Heart left ventricle (tissue), 16 donors: ENCODE results near the gene EPB41L4B. TPM values are rescaled to one million over a fixed set of nuclear protein-coding genes. Genes with fewer than 3 reads are reported as not detected.

Source experiments
- ATAC-seq, 4 donors: fragments of 200-7000 bp; cut with Tn5 transposase; one replicate each; pipeline ENCODE4 v1.9.1; 2020 to 2022; ENCODE audit warnings: moderate library complexity in 4 of 4, mild to moderate bottlenecking in 3 of 4, moderate number of reproducible peaks in 1 of 4
- DNase-seq, 5 donors: peaks; one replicate each; pipeline ENCODE4 v3.0.0-alpha.2; 2020
- H3K27ac ChIP-seq, 12 donors: fragments of 200-600 bp; sonication (generic) in 4 of 12; one replicate each; pipeline versions ENCODE4 v1.5.0 to v1.8.0; 2016 to 2022; ENCODE audit warnings: mild to moderate bottlenecking in 2 of 12
- H3K27me3 ChIP-seq, 9 donors: fragments of 200-600 bp; sonication (generic) in 2 of 9; one replicate each; pipeline versions ENCODE4 v1.5.1 to v1.8.0; 2016 to 2022; ENCODE audit warnings: mild to moderate bottlenecking in 3 of 9
- H3K36me3 ChIP-seq, 9 donors: fragments of 200-600 bp; sonication (generic) in 2 of 9; one replicate each; pipeline versions ENCODE4 v1.5.0 to v1.8.0; 2018 to 2022; ENCODE audit warnings: mild to moderate bottlenecking in 2 of 9
- H3K4me1 ChIP-seq, 12 donors: fragments of 200-600 bp; sonication (generic) in 4 of 12; one replicate each; pipeline versions ENCODE4 v1.5.0 to v1.8.0; 2016 to 2022; ENCODE audit warnings: mild to moderate bottlenecking in 3 of 12
- H3K4me3 ChIP-seq, 12 donors: fragments of 200-600 bp; sonication (generic) in 4 of 12; one replicate each; pipeline versions ENCODE4 v1.5.0 to v1.8.0; 2017 to 2022; ENCODE audit warnings: mild to moderate bottlenecking in 9 of 12, moderate library complexity in 4 of 12
- H3K9me3 ChIP-seq, 12 donors: fragments of 200-600 bp; sonication (generic) in 4 of 12; one replicate each; pipeline versions ENCODE4 v1.5.0 to v1.8.0; 2016 to 2022; ENCODE audit warnings: mild to moderate bottlenecking in 1 of 12
- POLR2A ChIP-seq, 2 donors: fragments of 450-650 bp; IDR thresholded peaks; one replicate each; pipeline ENCODE4 v1.6.1; 2017; ENCODE audit warnings: antibody characterized with exemption in 2 of 2, mild to moderate bottlenecking in 2 of 2, moderate library complexity in 2 of 2
- WGBS, 4 donors: extraction: QIAGEN DNeasy Blood & Tissue Kit in 2 of 4; methylation state at CpG; one replicate each; pipeline versions ENCODE4 v1.1.5 to v1.1.7; 2013 to 2018; 5-methylcytosine and 5-hydroxymethylcytosine counted together
- intact Hi-C, 10 donors: fragments of 100-400 bp; cut with DNase I; formaldehyde crosslinking; loops; one replicate each; pipeline versions ENCODE4 v1.11.1 to v1.14.2; 2022
- polyA plus RNA-seq, 2 donors: library from polyadenylated mRNA; stranded (reverse); fragments of 200-250 nt; gene quantifications; one replicate each; pipeline ENCODE4 v1.2.3, GENCODE V29; 2013
- total RNA-seq, 9 donors: library from RNA; depleted of rRNA in 2 of 9; stranded (reverse); fragments of >200 nt in 2 of 9; fragmentation: NEBNext Ultra II Directional in 3 of 9; extraction: Animal tissue kit (Norgen Biotek cat#: 25700) in 3 of 9; gene quantifications; one replicate each; pipeline versions ENCODE4 v1.1.0 to v1.2.4, GENCODE V29; 2016 to 2023
- TF ChIP-seq, protein P1 (sequence below), 12 donors: fragments of 200-600 bp; sonication (generic) in 4 of 12; IDR thresholded peaks; one replicate each; pipeline versions ENCODE4 v1.5.0 to v1.8.0; 2018 to 2022; ENCODE audit warnings: antibody characterized with exemption in 12 of 12, mild to moderate bottlenecking in 5 of 12
- donor health status: ischemic (EF 13 %, LVEDD 7.1; RV severe dilation, severe dysfunction).
- donor health status: healthy with polysubstance abuse.
- donor health status: DM: no; HTN: yes; CAD: no.
- donor health status: DM: no; HTN: no; CAD: no.
- donor health status: ischemic (EF 25% LVEDD 6.9; RV normal size, moderate dysfunction).
- donor health status: ischemic (EF 25% LVEDD 5.7; RV mildly dilated, moderate dysfunction).
- donor health status: healthy.
- donor health status: DM: yes; HTN: yes; CAD: no.
- donor health status: ischemic (EF 35%, LVEDD 5.7; RV mildly dilated, moderate dysfunction).
- donor health status: nonischemic (EF 11% LVEDD 7.7; RV severe dilation, severe dysfunction).
- donor health status: DM: yes; HTN: yes; CAD: no.
- donor health status: PGD.
- donor health status: ischemic (EF 29% LVEDD 5.4; RV normal size, mild dysfunction).
- donor health status: nonischemic (EF 23%, LVEDD 6.1; RV moderate dilation, normal function).

Gene EPB41L4B
- total and polyA plus RNA-seq, 11 donors, result 0.71 to 16.5 (median 8.9) TPM

DNA sequence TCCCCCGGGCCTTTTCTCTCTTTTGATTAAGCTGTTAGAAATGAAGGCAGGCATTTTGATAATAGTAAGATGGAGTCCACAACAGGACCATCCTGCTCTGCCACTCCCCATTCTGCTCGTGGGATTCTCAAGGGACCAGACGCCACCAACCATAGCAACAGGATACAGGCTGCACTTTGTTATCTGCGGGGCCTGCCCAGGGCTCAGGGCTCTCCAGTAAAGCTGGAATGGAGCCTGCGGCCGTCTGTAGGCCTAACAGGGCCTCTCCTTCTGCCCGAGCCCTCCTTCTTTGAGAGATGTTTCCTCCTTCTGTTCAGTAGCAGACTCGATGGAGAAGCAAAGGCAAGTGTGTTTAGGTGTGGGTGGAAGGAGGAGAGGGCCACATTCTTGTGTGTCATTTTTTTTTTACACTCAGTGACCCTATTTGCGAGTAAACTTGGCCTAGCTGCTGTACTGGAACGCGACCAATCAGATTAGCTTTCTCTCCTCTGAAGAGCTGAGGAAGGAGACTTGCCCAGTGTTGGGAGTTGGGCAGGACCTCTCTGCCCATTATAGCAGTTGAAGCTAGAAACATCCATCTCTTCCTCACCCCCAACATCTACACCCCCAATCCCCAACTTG is 8.9 kb upstream of the EPB41L4B start:
- intact Hi-C loops, result loop anchor here in 5 of 10 donors (5.0 to 10.0 kb wide), 4 partner anchors 87 to 445 kb away; no protein-coding TSS in a partner anchor
- peak overlapping the region in 3 of 12 donors; percentile 53 to 59 (median 54) for H3K27ac ChIP-seq

DNA sequence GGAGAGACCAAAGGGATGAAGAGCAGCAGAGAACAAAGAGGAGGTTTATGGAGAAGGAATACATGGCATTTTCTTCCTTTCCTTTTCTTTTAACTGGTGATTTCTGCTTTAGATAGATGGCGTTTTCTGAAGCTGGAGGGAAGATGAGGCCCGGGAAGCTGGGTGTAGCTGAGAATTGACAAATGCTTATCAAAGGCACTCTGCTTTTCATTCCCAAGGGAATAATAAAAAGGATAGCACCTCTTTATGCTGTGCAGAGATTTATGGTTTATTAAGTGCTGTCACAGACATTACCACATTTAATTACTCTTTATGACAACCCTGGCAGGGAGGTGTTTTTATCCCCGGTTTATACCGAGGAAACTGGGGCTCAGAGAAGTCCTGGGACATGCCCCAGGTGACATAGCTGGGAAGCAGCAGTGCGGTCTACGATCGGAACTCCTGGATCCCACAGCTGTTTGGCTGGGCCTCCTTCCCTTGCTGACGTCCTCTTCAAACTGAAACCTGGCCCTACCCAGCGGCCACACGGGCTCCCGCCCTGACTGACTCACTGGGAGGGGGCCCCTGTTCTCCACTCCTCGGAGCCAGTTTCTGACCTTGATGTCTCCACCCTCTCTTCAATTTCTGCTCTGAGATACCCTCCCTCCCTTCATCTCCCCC is 8.2 kb upstream of the EPB41L4B start:
- ATAC-seq, result peak in 3 of 4 donors; percentile 58 to 71 (median 60)
- no peaks in the 10 kb centered on the region for H3K36me3 ChIP-seq
- intact Hi-C loops, result loop anchor here in 5 of 10 donors (5.0 to 10.0 kb wide), 4 partner anchors 87 to 444 kb away; no protein-coding TSS in a partner anchor
- peaks cover 0 to 6% (median 0%) of the 10 kb centered on the region in 9 donors for H3K27me3 ChIP-seq
- peak overlapping the region in 2 of 12 donors; percentile 4 to 30 for H3K4me3 ChIP-seq
- no peaks in the 10 kb centered on the region for H3K9me3 ChIP-seq
- H3K27ac ChIP-seq, result peak overlapping the region in 2 of 12 donors; percentile 53 to 54
- TF ChIP-seq, protein P1, sequence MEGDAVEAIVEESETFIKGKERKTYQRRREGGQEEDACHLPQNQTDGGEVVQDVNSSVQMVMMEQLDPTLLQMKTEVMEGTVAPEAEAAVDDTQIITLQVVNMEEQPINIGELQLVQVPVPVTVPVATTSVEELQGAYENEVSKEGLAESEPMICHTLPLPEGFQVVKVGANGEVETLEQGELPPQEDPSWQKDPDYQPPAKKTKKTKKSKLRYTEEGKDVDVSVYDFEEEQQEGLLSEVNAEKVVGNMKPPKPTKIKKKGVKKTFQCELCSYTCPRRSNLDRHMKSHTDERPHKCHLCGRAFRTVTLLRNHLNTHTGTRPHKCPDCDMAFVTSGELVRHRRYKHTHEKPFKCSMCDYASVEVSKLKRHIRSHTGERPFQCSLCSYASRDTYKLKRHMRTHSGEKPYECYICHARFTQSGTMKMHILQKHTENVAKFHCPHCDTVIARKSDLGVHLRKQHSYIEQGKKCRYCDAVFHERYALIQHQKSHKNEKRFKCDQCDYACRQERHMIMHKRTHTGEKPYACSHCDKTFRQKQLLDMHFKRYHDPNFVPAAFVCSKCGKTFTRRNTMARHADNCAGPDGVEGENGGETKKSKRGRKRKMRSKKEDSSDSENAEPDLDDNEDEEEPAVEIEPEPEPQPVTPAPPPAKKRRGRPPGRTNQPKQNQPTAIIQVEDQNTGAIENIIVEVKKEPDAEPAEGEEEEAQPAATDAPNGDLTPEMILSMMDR (IDR thresholded peaks at IDR 0.05), result no peak
- no peak for TF ChIP-seq POLR2A (IDR thresholded peaks at IDR 0.05)
- H3K4me1 ChIP-seq, result peaks cover 0 to 26% (median 4%) of the 10 kb centered on the region in 12 donors
- DNase-seq, result peak in 2 of 5 donors; percentile 44 to 50
- 41 to 50% (median 46%) methylated on average over 12 of the region's 12 CpGs for WGBS, 4 donors

More for the DNA sequence above, 8.9 kb upstream of the EPB41L4B start:
- H3K36me3 ChIP-seq, result no peaks in the 10 kb centered on the region
- H3K4me3 ChIP-seq, result peak overlapping the region in 2 of 12 donors; percentile 4 to 30
- peaks cover 0 to 9% (median 0%) of the 10 kb centered on the region in 9 donors for H3K27me3 ChIP-seq
- 30 to 36% (median 34%) methylated on average over 11 of the region's 11 CpGs for WGBS, 4 donors
- DNase-seq (peak in 3 of 5 donors; percentile 46 to 74 (median 51)), ATAC-seq (peak; percentile 56 to 81 (median 71))
- TF ChIP-seq, protein P1 (IDR thresholded peaks at IDR 0.05), result no peak
- TF ChIP-seq POLR2A (IDR thresholded peaks at IDR 0.05), result no peak
- no peaks in the 10 kb centered on the region for H3K9me3 ChIP-seq
- H3K4me1 ChIP-seq, result peaks cover 0 to 26% (median 4%) of the 10 kb centered on the region in 12 donors

- Histone ChIP-seq H3K36me3 (no peaks in the 10 kb centered on the region), H3K4me3 (no peak overlapping the region), H3K9me3 (no peaks in the 10 kb centered on the region), H3K4me1 (peaks cover 0 to 15% (median 3%) of the 10 kb centered on the region in 12 donors), H3K27ac (no peak overlapping the region), H3K27me3 (peaks cover 0 to 20% (median 0%) of the 10 kb centered on the region in 9 donors)
- ATAC-seq, result no peak
- DNase-seq, result no peak
- intact Hi-C loops, result loop anchor here in 5 of 10 donors (5.0 to 10.0 kb wide), 4 partner anchors 83 to 440 kb away; no protein-coding TSS in a partner anchor
- TF ChIP-seq, protein P1 (IDR thresholded peaks at IDR 0.05), result no peak
- TF ChIP-seq POLR2A (IDR thresholded peaks at IDR 0.05), result no peak
These were observed 4.2 kb upstream of the EPB41L4B start for GRCh38 chr9:109325089-109325488.

DNA sequence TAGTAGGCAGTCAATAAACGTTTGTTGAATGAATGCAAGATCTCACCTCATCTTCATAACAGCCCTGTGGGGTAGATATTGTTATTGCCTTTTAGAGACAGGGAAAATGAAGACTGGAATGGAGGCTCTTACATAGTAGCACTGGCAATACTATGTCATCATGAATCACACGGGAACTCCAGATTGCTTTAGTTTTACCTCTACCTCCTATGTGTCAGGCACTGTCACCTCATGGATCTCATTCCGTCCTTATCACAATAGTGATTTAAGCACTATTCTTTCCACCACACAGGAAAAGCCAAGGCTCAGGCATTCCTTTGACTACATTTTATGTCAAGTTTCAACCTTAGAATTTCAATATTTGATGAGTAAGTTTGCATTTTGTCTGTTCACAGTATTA is 2.9 kb upstream of the EPB41L4B start:
- no peaks in the 10 kb centered on the region for H3K9me3 ChIP-seq
- H3K4me1 ChIP-seq, result peaks cover 0 to 16% (median 4%) of the 10 kb centered on the region in 12 donors
- intact Hi-C loops, result loop anchor here in 8 of 10 donors (2.0 to 10.0 kb wide), 8 partner anchors 79 to 439 kb away; no protein-coding TSS in a partner anchor
- ATAC-seq (no peak), DNase-seq (no peak)
- TF ChIP-seq, protein P1 (IDR thresholded peaks at IDR 0.05), result no peak
- no peak for TF ChIP-seq POLR2A (IDR thresholded peaks at IDR 0.05)
- H3K4me3 ChIP-seq, result no peak overlapping the region
- no peaks in the 10 kb centered on the region for H3K36me3 ChIP-seq
- WGBS, 4 donors, result 66 to 74% (median 71%) methylated on average over 3 of the region's 3 CpGs
- H3K27me3 ChIP-seq, result peaks cover 0 to 33% (median 11%) of the 10 kb centered on the region in 9 donors
- no peak overlapping the region for H3K27ac ChIP-seq
